Breast epithelium (tissue), 4 donors: Measurements from ENCODE around the gene ARHGAP4. TPM values are rescaled to one million over a fixed set of nuclear protein-coding genes. Genes with fewer than 3 reads are reported as not detected.

Source experiments
- DNase-seq, 2 donors: peaks; one replicate each; pipeline ENCODE4 v3.0.0-alpha.2; 2019; ENCODE audit warnings: low spot score in 2 of 2
- H3K27ac ChIP-seq, 2 donors: fragments of 200-600 bp; sonication (generic) in 1 of 2; one replicate each; pipeline ENCODE4 v1.5.1; 2016 to 2019; ENCODE audit warnings: mild to moderate bottlenecking in 1 of 2
- H3K27me3 ChIP-seq, 2 donors: fragments of 200-600 bp; sonication (generic) in 1 of 2; one replicate each; pipeline versions ENCODE4 v1.5.1 to v1.6.0; 2017 to 2019; ENCODE audit warnings: control low read depth in 1 of 2, mild to moderate bottlenecking in 1 of 2
- H3K36me3 ChIP-seq: fragments of 200-600 bp; one replicate; pipeline ENCODE4 v1.5.1; 2019
- H3K4me1 ChIP-seq, 2 donors: fragments of 200-600 bp; sonication (generic); one replicate each; pipeline ENCODE4 v1.5.1; 2016 to 2019; ENCODE audit warnings: control low read depth in 1 of 2
- H3K4me3 ChIP-seq, 3 donors: fragments of 200-600 bp; sonication (generic); 1 replicate in 2 of 3; 2 replicates in 1 of 3; pipeline ENCODE4 v1.5.1; 2016 to 2019; ENCODE audit warnings: mild to moderate bottlenecking in 3 of 3, moderate library complexity in 2 of 3
- H3K9me3 ChIP-seq, 2 donors: fragments of 200-600 bp; sonication (generic) in 1 of 2; one replicate each; pipeline ENCODE4 v1.5.1; 2016 to 2019; ENCODE audit warnings: control low read depth in 1 of 2
- CTCF ChIP-seq, 3 donors: fragments of 450-650 bp; IDR thresholded peaks; one replicate each; pipeline ENCODE4 v1.5.1; 2016 to 2017; ENCODE audit warnings: antibody characterized with exemption in 3 of 3, mild to moderate bottlenecking in 3 of 3, moderate library complexity in 3 of 3
- POLR2A ChIP-seq: fragments of 450-650 bp; IDR thresholded peaks from one replicate; pipeline ENCODE4 v1.6.1; 2016; ENCODE audit warnings: antibody characterized with exemption, mild to moderate bottlenecking, moderate library complexity
- POLR2AphosphoS5 ChIP-seq, 3 donors: sonication (generic); formaldehyde crosslinking; IDR thresholded peaks; one replicate each; pipeline ENCODE4 v1.6.1; 2017; ENCODE audit warnings: antibody characterized with exemption in 3 of 3
- intact Hi-C: fragments of 100-400 bp; cut with DNase I; formaldehyde crosslinking; loops from one replicate; pipeline ENCODE4 v1.15.1; 2023; ENCODE audit warnings: low total_unique reads
- total RNA-seq, 3 donors: library from RNA; depleted of rRNA; stranded (reverse); fragments of >200 nt; gene quantifications; one replicate each; pipeline ENCODE4 v1.1.0, GENCODE V29; 2016

The ARHGAP4 gene
- total RNA-seq = 10 to 100 TPM; 18.4 to 21.5 (median 19.8) TPM

GRCh38 chrX:153925739-153926551 lies at the start of gene ARHGAP4:
Gene ARHGAP4, minus strand, starts transcription at chrX:153926264. Its CDS starts 62 bp downstream, at chrX:153926202.
- no peaks in the 10 kb centered on the region for H3K4me1 ChIP-seq
- DNase-seq = no peak
- H3K36me3 ChIP-seq = no peaks in the 10 kb centered on the region
- peak within 1 kb of the TSS; percentile 49 to 70 (median 63) for H3K4me3 ChIP-seq
- peaks cover 0 to 46% of the 10 kb centered on the region in 2 donors for H3K27me3 ChIP-seq
- H3K27ac ChIP-seq = peak within 1 kb of the TSS; percentile 87 to 88
- no peaks in the 10 kb centered on the region for H3K9me3 ChIP-seq
- TF ChIP-seq POLR2A = no peak
- no peak for TF ChIP-seq CTCF (IDR thresholded peaks at IDR 0.05)
- TF ChIP-seq POLR2AphosphoS5 (IDR thresholded peaks at IDR 0.05) = no peak
- intact Hi-C loops = no loop called here

DNA sequence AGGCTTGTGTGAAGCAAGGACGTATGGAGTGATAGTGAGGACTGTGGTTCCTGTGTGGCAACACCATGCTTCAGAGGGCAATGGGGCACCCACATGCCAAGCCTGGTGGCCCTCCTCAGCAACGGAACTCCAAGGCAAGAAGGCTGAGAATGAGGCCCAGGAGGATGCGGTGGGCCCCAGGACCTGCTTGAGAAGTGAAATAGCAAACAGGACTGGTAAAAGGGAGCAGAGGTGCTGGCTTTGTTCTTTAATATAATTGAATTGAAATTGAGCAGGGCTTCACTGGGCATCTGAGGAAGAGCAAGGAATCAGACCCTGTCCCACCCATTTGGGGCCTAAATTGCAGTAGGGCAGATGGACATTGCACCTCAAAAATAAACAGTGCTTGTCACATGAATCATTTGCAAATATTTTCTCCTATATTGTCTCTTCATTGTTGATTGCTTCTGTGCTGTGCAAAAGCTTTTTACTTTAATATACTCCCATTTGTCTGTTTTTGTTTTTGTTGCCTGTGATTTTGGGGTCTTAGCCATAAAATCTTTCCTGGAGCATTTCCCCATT lies 48.7 kb upstream of the ARHGAP4 start:
- peaks cover 0 to 8% of the 10 kb centered on the region in 2 donors for H3K4me1 ChIP-seq
- no peak for DNase-seq
- H3K27ac ChIP-seq = peak overlapping the region; percentile 99 to 100
- no peaks in the 10 kb centered on the region for H3K27me3 ChIP-seq
- TF ChIP-seq POLR2AphosphoS5 (IDR thresholded peaks at IDR 0.05) (no peak), CTCF (IDR thresholded peaks at IDR 0.05) (no peak), POLR2A (no peak)
- H3K9me3 ChIP-seq = no peaks in the 10 kb centered on the region
- H3K4me3 ChIP-seq = no peak overlapping the region
- H3K36me3 ChIP-seq = no peaks in the 10 kb centered on the region
- intact Hi-C loops = no loop called here

DNA sequence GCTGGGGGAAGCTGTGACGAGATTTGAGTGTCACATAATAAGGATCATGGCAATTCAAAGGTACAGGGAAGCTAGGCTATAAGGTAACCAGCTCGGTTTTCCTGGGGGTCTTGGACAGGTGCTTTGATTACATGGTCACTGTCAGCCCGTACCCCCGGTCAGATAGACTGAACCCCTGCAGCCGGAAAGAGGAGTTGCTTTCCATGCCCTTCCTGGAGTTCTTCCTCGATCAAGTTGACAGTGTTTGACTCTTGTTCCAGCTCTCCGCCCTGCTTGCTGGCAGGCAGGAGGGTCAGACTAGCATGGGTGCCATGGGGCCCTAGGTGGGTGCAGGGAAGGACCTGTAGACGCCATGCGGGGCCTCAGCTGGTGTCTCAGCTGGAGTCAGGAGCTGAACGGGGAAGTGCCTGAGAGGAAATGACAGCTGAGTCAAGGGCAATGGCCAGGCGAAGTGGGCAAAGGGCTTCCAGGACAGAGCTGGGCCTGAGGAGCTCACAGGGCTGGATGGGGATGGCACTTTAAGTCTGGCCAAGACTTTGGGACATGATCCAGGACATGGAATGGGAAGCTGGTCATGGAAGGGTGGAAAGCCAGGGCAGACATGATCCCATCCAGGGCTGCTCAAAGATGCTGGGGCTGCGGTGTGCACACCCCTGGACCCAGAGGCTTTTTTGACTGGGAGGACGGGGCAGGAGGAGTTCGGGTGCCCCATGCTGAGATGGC lies 48.1 kb upstream of the ARHGAP4 start:
- no peak for DNase-seq
- H3K4me3 ChIP-seq = no peak overlapping the region

DNA sequence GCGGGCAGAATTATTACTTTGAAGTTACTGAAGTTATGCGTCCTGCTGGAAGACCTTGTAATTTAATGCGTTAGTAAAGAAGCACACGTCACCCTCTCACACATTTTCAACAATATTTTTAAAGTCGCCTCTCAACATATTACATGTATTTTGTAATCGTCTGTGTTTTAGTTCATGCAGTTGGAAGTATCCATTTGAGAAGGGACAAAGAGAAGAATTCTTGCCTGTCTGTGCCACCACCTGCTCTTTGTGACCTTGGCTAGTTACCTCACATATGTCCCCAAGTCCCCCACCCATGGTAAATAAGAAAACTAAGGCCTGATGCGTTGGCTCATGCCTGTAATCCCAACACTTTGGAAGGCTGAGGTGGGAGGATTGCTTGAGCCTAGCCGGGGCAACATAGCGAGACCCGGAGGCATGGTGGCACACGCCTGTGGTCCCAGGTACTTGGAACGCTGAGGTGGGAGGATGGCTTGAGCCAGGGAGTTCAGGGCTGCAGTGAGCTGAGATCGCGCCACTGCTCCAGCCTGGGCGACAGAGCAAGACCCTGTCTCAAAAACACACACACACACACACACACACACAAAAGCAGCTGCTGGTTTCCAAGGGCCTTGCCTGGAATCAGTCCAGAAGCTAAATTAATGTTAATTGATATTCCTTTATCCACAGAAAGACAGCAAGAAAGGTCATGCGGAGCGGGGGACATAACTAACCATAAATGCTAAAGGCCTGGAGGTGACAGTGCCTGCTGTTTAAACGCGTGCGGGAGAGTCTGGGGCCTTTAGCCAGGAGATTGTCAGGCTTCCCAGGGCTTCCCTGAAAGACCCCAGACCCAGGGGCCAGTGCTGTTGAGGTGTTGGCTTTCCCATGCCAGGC lies 47.3 kb upstream of the ARHGAP4 start:
- intact Hi-C loops = no loop called here
- peak overlapping the region; percentile 99 to 100 for H3K27ac ChIP-seq

More for the DNA sequence above, 48.1 kb upstream of the ARHGAP4 start:
- peaks cover 0 to 2% of the 10 kb centered on the region in 2 donors for H3K27me3 ChIP-seq
- no peaks in the 10 kb centered on the region for H3K36me3 ChIP-seq
- no peaks in the 10 kb centered on the region for H3K9me3 ChIP-seq
- peaks cover 0 to 8% of the 10 kb centered on the region in 2 donors for H3K4me1 ChIP-seq
- peak overlapping the region; percentile 99 to 100 for H3K27ac ChIP-seq
- TF ChIP-seq POLR2A (no peak), POLR2AphosphoS5 (IDR thresholded peaks at IDR 0.05) (no peak), CTCF (IDR thresholded peaks at IDR 0.05) (no peak)
- intact Hi-C loops = no loop called here

More for the DNA sequence above, 47.3 kb upstream of the ARHGAP4 start:
- no peak for TF ChIP-seq POLR2A
- no peak for TF ChIP-seq POLR2AphosphoS5 (IDR thresholded peaks at IDR 0.05)
- TF ChIP-seq CTCF (IDR thresholded peaks at IDR 0.05) = no peak
- peaks cover 0 to 8% of the 10 kb centered on the region in 2 donors for H3K4me1 ChIP-seq
- H3K27me3 ChIP-seq = peaks cover 0 to 4% of the 10 kb centered on the region in 2 donors
- H3K36me3 ChIP-seq = no peaks in the 10 kb centered on the region
- DNase-seq = no peak
- no peaks in the 10 kb centered on the region for H3K9me3 ChIP-seq
- peak overlapping the region; percentile 73 to 91 (median 82) for H3K4me3 ChIP-seq
